IMR-90 (cell line): ENCODE measurements around the gene CDH26.

Source experiments
- CEBPB ChIP-seq: IDR thresholded peaks from 2 replicates; pipeline ENCODE4 v1.6.1; 2012; ENCODE audit warnings: low read depth, low read length, improper control_type of control experiment
- CTCF ChIP-seq: conservative IDR thresholded peaks from 2 replicates; pipeline ENCODE4 v1.5.1; 2012; ENCODE audit warnings: mild to moderate bottlenecking, low read depth, low read length, improper control_type of control experiment
- MAZ ChIP-seq: IDR thresholded peaks from 2 replicates; pipeline ENCODE4 v1.6.1; 2012; ENCODE audit warnings: low read depth, mild to moderate bottlenecking, low read length, improper control_type of control experiment, moderate library complexity, borderline replicate concordance
- MXI1 ChIP-seq: IDR thresholded peaks from 2 replicates; pipeline ENCODE4 v1.6.1; 2012; ENCODE audit warnings: low read depth, mild to moderate bottlenecking, low read length, moderate library complexity, borderline replicate concordance
- POLR2A ChIP-seq: IDR thresholded peaks from 2 replicates; pipeline ENCODE4 v1.6.1; 2012; ENCODE audit warnings: mild to moderate bottlenecking, low read depth, low read length
- RAD21 ChIP-seq: IDR thresholded peaks from 2 replicates; pipeline ENCODE4 v1.6.1; 2012; ENCODE audit warnings: low read length, improper control_type of control experiment
- RFX5 ChIP-seq: IDR thresholded peaks from 2 replicates; pipeline ENCODE4 v1.8.0; 2012; ENCODE audit warnings: low read depth, mild to moderate bottlenecking, low read length, moderate library complexity
- USF2 ChIP-seq: fragments of 150-350 bp; IDR thresholded peaks from 2 replicates; pipeline ENCODE4 v1.6.1; 2017; ENCODE audit warnings: mild to moderate bottlenecking, antibody characterized with exemption, low read length, low read depth

- TF ChIP-seq POLR2A, result no peak
- no peak for TF ChIP-seq CTCF
- no peak for TF ChIP-seq MXI1
- TF ChIP-seq USF2, result no peak
- TF ChIP-seq MAZ, result no peak
- TF ChIP-seq RAD21, result no peak
- TF ChIP-seq RFX5, result no peak
- TF ChIP-seq CEBPB, result no peak
Measured at GRCh38 chr20:59984541-59984940, 26.3 kb downstream of the CDH26 start.
